NCI-H1694 (cell line): ENCODE results near the gene NDC1.
"Not testable (repeated sequence)": the region's sequence is repeated elsewhere in the genome, so short reads cannot be mapped to it uniquely, and the experiment has no call there.

ENCODE experiments used
- DNase-seq: peaks from one replicate; lab custom pipeline; 2025; lab: John Stamatoyannopoulos, UW

Gene NDC1

GRCh38 chr1:53763911-53764310 lies 74.2 kb downstream of the NDC1 start:
- DNase-seq = no peak

- no peak for DNase-seq
These were observed 74.6 kb downstream of the NDC1 start for GRCh38 chr1:53763461-53763860.

GRCh38 chr1:53760497-53760896 lies 77.6 kb downstream of the NDC1 start:
- not testable (repeated sequence) for DNase-seq

- no peak for DNase-seq
These were observed 82.2 kb downstream of the NDC1 start for GRCh38 chr1:53755874-53756273.

GRCh38 chr1:53754484-53755312 lies 83.4 kb downstream of the NDC1 start:
- peak; percentile 56 for DNase-seq

GRCh38 chr1:53752281-53752680 lies 85.8 kb downstream of the NDC1 start:
- DNase-seq = no peak

- DNase-seq = no peak
These were observed 90.3 kb downstream of the NDC1 start for GRCh38 chr1:53747841-53748240.

- no peak for DNase-seq
These were observed 97.4 kb downstream of the NDC1 start for GRCh38 chr1:53740621-53741105.

- peak; percentile 56 for DNase-seq
These were observed 98.9 kb downstream of the NDC1 start, which contains the start of gene GLIS1 for GRCh38 chr1:53739109-53739681. TSS of gene GLIS1 (minus strand) at chr1:53739164. CDS start at chr1:53738064, 1,100 bp downstream.

GRCh38 chr1:53738205-53739108 lies 99.6 kb downstream of the NDC1 start:
- DNase-seq = no peak

GRCh38 chr1:53737648-53738204 lies 100.4 kb downstream of the NDC1 start:
- no peak for DNase-seq

GRCh38 chr1:53736290-53736689 lies 101.8 kb downstream of the NDC1 start:
- no peak for DNase-seq

- no peak for DNase-seq
These were observed 102.4 kb downstream of the NDC1 start for GRCh38 chr1:53735681-53736080.

GRCh38 chr1:53735261-53735660 lies 102.8 kb downstream of the NDC1 start:
- no peak for DNase-seq

- peak; percentile 29 for DNase-seq
These were observed 103.4 kb downstream of the NDC1 start for GRCh38 chr1:53734650-53735211.

GRCh38 chr1:53733975-53734649 lies 104.0 kb downstream of the NDC1 start:
- no peak for DNase-seq

GRCh38 chr1:53733447-53733931 lies 104.6 kb downstream of the NDC1 start:
- DNase-seq = no peak

- no peak for DNase-seq
These were observed 105.2 kb downstream of the NDC1 start for GRCh38 chr1:53732912-53733317.

- no peak for DNase-seq
These were observed 105.7 kb downstream of the NDC1 start for GRCh38 chr1:53732409-53732808.

- DNase-seq = no peak
These were observed 106.3 kb downstream of the NDC1 start for GRCh38 chr1:53731779-53732305.
